ENCODE measurements around the gene WFDC1.

- TF ChIP-seq CTCF (IDR thresholded peaks at IDR 0.05; ENCODE audit: extremely low read depth in 1 of 2, insufficient read depth in 1 of 2, low read depth in 1 of 2, low read length in 2 of 2) = no peak
- TF ChIP-seq EZH2 (IDR thresholded peaks at IDR 0.05; ENCODE audit: borderline replicate concordance, low read depth, low read length, severe bottlenecking) = no peak
- TF ChIP-seq POLR2A (IDR thresholded peaks at IDR 0.05; ENCODE audit: low read depth, low read length) = no peak
- no peak for TF ChIP-seq POLR2AphosphoS5 (IDR thresholded peaks at IDR 0.05; ENCODE audit: insufficient read depth, low read depth, low read length)
- no peak for TF ChIP-seq MAX (IDR thresholded peaks at IDR 0.05; ENCODE audit: insufficient read depth, insufficient read length)
- TF ChIP-seq MYC (IDR thresholded peaks at IDR 0.05; ENCODE audit: low read depth, low read length) = no peak
- TF ChIP-seq JUN (IDR thresholded peaks at IDR 0.05; ENCODE audit: borderline replicate concordance, insufficient read depth, insufficient read length, low read depth) = no peak
- no peak for TF ChIP-seq GATA2 (IDR thresholded peaks at IDR 0.05; ENCODE audit: insufficient read depth, insufficient read length, low read depth, low read length)
These were observed 75.4 kb downstream of the WFDC1 start for GRCh38 chr16:84369938-84370627.
